Measurements from ENCODE around the gene PHPT1.
"Not testable (repeated sequence)": the region's sequence is repeated elsewhere in the genome, so short reads cannot be mapped to it uniquely, and the experiment has no call there.

The PHPT1 gene

DNA sequence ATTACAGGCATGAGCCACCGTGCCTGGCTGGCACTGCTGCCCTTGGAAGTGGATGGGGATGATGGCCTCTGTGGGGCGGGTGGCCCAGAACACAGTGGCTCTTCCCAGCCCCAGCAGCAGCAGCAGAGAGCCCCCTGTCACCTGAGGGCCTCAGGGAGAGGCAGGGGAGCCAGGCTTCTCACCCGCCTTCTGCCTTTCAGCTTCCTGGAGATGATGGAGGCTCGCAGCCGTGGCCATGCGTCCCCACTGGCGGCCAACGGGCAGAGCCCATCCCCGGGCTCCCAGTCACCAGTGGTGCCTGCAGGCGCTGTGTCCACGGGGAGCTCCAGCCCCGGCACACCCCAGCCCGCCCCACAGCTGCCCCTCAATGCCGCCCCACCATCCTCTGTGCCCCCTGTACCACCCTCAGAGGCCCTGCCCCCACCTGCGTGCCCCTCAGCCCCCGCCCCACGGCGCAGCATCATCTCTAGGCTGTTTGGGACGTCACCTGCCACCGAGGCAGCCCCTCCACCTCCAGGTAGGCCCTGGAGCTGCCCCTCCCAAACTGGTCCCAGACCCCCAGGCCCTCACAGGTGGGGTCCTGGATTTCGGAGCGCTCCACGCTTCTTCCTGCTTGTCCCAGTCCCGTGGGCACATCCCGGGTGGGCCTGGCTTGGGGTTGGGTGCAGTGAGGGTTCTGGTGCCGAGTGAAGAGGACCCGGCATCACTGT is 11.9 kb upstream of the PHPT1 start:
- no peak for DNase-seq (ENCODE audit: low read depth)

DNA sequence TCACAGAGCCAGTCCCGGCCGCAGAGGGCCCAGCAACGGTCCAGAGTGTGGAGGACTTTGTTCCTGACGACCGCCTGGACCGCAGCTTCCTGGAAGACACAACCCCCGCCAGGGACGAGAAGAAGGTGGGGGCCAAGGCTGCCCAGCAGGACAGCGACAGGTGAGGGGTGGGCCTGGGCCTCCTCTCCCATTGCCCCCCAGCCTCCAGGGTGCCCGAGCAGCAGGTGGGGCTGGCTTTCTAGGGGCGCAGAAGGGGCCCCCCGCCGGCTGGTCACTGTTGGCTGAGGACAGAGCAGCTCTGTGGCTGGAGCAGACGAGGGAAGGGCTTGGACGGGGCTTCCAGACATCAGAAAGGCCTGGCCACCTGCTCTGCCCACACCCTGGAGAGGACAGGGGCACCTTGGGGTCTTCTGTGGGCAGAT is 11.3 kb upstream of the PHPT1 start:
- not testable (repeated sequence) for DNase-seq (ENCODE audit: low read depth)

DNA sequence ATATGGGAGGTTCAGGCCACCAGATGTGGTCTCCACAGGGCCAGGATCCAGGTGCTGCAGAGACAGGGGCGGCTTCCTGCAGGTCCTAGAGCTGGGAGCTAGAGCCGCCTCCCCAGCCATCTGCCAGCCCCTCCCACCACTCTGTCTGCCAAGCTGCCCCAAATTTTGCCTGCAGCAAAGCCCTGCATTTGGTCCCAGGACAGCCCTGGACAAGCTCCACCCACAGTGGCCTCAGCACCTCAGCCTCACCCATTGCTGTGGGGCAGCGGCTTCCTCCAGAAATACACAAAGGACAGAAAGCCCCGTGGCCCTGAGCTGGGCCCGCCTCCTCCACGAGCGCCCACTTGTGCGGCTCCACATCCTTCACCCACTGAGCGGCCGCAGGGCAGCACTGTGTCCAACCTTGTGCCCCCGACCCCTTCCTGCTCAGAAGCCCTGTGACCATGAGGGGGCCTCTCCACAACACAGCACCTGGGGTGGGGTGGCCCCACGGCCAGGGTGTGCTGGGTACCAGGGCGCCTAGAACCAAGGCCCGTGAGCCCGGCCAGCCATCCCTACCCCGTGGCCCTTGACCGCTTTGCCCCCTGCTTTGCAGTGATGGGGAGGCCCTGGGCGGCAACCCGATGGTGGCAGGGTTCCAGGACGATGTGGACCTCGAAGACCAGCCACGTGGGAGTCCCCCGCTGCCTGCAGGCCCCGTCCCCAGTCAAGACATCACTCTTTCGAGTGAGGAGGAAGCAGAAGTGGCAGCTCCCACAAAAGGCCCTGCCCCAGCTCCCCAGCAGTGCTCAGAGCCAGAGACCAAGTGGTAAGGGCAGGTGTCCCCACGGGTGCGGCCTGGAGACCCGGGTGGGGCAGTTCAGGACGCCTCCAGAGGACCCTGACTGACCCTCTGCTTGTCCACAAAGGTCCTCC is 10.6 kb upstream of the PHPT1 start:
- no peak for DNase-seq (ENCODE audit: low read depth)

DNA sequence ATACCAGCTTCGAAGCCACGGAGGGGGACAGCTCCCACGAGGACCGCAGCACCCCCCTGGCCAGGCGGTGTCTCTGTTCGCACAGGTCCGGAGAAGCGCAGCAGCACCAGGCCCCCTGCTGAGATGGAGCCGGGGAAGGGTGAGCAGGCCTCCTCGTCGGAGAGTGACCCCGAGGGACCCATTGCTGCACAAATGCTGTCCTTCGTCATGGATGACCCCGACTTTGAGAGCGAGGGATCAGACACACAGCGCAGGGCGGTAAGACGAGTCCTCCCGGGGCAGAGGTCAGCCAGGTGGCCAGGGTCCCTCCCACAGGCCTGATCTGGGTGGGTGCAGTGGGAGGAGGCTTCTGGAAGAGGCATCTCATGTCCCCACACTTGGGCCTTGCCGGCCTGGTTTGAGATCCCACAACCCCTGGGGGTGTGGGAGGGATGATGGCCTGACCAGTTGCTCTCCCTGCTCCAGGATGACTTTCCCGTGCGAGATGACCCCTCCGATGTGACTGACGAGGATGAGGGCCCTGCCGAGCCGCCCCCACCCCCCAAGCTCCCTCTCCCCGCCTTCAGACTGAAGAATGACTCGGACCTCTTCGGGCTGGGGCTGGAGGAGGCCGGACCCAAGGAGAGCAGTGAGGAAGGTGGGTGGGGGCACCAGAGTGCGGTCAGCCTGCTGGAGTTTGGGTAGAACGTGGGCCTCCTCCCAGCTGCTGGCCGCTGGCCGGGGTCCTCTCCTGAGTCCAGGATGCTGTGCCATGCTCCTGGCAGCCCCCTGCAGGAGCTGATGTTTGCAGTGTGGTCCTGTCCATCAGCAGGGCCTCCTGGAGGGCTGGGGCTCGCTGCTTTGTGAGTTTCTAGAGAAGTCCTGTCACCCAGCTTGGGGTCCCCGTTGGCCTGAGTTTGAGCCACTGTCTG is 9.7 kb upstream of the PHPT1 start:
- no peak for DNase-seq (ENCODE audit: low read depth)

DNA sequence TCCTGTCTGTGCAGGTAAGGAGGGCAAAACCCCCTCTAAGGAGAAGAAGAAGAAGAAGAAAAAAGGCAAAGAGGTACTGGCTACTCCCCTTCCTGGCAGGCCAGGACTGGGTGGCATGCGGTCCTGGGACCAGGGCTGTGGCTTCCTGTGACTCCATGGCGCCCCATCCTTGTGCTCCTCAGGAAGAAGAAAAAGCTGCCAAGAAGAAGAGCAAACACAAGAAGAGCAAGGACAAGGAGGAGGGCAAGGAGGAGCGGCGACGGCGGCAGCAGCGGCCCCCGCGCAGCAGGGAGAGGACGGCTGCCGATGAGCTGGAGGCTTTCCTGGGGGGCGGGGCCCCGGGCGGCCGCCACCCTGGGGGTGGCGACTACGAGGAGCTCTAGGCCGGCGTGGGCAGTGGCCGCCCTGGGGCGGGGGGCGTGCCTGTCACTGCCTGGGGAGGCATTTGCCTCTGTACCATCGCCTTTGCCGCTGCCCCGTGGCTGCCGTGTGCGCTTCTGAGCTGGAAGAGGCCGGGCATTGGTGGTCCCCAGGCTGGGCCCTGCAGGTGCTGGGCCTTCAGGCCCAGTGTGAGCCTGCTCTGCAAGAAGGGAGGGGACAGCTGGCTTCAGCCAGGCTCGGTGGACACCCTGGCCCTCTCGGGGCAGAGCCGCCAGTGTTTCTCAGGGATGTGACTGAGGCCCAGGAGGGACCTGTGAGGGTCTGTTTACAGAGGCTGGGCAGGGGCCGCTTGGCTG is 8.9 kb upstream of the PHPT1 start:
- DNase-seq (ENCODE audit: low read depth) = no peak

DNA sequence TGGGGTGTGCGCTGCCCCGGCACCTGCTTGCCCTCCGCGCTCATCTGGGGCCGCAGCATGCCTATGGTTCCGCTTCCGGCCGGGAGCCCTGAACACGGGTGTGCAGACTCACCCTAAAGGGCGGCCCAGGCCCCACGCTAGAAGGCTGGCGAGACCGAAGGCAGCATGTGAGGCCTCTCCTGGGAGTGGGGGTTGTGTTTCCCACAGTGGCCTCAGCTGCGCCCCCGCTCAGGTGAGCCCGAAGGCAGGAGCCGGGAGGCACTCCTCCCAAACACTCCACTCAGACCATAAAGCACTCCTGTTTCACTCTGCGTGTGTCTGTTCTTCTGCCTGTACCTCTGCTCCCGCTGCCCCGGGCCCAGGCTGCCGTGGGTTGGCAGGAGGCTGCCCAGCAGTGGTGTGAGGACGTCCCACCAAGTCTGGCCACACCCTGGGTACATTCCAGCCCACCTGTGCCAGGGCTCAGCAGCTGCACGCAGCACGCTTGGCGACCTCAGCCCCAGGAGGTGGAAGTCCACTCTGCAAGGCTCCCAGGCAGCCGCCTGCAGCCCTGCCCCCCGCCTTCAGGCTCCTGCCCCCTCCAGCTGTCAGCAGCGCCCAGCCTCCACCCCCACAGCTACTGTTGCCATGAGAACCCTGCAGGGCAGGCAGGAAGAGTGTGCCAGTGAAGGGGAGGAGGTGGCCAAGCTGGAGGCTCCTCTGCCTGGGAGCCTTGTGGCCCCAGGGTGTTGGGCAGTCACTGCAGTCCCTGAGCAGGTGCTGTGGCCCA is 8.1 kb upstream of the PHPT1 start:
- DNase-seq (ENCODE audit: low read depth) = no peak

DNA sequence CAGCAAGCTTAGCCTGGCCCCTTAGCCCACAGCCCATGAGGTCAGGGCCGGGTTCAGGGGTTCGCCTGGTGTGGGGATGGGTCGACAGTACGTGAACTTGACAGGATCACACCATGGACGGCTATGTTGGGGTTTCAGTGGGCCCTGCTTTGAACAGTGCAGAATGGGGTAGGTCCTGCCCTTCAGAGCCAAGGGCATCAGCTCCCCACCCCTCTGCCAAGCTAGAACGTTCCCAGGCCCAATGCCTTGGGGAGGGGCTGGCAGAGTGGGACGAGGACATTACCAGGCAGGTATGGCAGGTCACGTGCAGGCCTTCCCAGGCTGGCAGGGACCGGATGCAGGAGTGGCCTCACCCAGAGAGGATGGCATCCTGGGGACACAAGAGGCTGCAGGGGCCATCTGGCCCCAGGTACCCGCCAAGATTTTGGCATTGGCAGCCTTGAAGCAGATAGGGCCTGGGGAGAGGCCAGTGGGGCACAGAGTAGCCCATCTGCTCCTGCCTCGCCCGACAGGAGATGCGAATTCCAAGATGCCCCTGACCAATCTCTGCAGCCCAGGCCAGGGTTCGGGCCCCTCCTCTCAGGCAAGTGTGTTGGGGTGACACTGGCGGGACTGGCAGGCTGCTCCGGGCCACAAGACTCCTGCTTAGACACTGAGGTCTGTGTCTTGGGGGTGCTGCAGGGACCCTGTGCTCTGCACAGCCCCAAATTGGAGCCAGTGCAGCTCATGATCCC is 7.4 kb upstream of the PHPT1 start:
- DNase-seq (ENCODE audit: low read depth) = not testable (repeated sequence)

DNA sequence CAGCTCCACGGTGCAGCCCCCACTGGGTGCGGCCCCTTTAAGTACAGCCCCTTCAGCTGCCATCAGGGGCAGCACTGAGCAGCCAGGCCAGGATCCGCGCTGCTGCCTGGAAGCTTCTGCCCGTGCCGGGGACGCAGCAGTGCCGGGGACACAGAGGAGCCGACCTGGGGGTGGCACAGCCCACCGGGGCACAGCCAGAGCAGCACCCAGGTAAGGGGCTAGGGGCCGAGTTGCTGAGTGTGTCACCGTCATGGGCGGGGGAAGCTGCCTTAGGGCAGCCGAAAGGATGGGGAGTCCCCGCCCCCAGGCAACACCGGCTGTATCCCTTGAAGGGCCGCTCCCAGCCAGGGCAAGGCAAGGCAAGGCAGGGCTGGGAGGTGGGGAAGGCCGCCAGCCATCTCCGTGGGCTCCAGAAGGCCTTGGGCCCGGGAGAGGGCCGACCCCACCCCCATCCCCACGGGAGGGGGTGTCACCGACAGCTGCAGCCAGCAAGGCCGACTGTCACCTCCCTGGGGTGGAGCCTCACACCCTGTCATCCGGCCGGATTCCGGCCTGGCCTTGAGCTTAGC is 6.7 kb upstream of the PHPT1 start, which contains the start of gene AJM1:
AJM1 (plus strand) TSS at position 99 of the 569 bp plus-strand sequence. CDS start 1,937 bp downstream, outside the sequence.
- not testable (repeated sequence) for DNase-seq (ENCODE audit: low read depth)

DNA sequence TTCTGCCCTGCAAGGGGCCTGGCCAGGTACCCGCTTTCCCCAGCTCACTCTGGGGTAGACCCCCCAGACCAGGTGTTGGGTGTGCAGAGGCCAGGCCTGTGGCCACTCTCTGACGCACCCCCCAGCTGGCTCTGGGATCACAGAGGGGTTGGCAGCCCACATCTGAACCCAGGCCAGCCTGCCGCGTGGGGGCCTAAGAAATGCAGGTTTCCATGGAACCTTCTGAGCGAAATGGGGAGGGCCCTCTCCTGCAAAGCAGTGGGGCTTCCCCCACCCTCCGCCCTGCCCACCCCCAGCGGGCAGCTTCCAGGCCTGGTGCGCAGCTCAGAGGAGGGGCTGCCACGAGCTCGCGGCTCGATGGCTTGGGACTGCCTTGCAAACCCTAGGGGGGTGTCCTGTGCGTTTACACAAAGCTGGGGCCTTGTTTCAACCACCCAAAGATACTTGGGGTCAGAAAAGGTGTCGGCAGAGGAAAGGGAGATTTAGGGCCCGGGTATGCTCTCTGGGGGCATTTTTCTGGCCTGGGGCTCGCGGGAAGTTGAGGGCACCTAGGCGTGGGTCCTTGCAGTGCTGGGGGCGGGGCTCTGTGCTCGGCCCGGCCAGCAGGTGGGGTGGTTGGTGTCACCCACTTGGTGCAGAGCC is 5.9 kb upstream of the PHPT1 start:
- not testable (repeated sequence) for DNase-seq (ENCODE audit: low read depth)

DNA sequence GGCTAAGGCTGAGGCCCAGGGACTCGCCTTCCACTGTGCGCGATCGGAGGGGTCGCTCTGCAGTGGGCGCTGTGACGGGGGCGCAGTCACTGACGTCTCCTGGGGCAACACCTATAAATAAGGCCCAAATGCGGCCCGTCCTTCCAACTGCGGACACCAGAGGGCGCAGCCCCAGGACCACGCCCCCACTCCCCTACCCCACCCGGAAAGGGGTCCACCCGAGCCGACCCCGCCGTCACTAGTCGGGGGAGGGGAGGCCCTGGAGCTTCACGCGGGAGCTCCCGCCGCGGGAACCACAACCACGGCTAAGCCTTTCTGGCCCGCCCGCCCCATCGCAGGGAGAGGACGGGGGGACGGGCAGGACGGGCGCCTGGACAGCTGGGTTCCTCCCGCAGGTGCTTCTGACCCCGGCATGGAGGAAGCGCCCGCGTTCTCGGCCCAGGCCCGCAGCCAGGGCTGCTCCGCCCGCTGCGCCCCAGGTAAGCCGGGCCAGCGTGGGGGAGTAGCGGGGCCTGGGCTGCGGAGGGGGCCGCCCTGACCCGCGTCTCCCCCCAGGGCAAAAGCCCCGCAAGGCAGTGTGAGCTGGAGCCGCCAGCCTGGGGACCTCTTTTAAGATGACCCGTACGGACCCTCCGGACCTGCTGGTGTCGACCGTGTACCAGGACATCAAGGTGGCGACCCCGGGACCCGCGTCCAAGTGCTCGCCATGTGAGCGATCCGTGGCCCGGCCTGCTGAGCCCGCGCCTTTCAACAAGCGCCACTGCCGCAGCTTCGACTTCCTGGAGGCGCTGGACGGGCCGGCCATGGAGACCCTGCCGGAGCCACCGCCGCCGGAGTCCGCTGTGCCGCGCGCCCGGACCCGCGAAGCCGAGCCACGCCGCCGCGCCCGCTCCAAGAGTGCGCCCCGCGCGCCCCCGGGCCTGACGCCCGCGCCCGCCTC is 5.1 kb upstream of the PHPT1 start:
- not testable (repeated sequence) for DNase-seq (ENCODE audit: low read depth)

DNA sequence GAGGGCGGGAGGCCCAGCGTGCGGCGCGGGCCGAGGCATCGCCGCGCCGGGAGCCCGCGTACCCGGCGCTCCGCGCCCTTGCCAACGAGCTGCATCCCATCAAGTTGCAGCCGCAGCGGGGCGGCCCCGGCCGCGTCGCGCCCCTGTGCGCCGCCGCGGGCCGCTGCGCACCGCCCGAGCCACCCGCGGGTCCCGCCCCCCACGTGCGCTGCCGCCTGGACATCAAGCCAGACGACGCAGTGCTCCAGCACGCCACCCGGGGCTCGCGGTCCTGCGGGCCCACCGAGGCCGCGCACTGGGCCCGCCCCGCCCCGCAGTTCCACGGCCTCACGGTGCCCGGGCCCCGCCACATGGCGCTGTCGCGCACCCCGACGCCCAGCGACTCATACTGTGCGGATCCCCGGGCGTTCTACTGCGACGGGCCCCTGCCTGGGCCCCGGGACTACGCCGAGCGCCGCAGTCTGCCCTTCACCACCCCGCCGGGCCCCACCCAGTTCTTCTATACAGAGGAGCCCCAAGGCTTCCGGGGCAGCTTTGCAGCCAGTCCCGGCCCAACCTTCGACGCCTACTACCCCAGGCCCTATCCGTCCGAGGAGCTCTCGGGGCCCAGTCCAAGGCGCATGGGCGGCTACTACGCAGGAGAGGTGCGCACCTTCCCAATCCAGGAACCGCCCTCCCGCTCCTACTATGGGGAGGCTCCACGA is 4.3 kb upstream of the PHPT1 start:
- DNase-seq (ENCODE audit: low read depth) = no peak

DNA sequence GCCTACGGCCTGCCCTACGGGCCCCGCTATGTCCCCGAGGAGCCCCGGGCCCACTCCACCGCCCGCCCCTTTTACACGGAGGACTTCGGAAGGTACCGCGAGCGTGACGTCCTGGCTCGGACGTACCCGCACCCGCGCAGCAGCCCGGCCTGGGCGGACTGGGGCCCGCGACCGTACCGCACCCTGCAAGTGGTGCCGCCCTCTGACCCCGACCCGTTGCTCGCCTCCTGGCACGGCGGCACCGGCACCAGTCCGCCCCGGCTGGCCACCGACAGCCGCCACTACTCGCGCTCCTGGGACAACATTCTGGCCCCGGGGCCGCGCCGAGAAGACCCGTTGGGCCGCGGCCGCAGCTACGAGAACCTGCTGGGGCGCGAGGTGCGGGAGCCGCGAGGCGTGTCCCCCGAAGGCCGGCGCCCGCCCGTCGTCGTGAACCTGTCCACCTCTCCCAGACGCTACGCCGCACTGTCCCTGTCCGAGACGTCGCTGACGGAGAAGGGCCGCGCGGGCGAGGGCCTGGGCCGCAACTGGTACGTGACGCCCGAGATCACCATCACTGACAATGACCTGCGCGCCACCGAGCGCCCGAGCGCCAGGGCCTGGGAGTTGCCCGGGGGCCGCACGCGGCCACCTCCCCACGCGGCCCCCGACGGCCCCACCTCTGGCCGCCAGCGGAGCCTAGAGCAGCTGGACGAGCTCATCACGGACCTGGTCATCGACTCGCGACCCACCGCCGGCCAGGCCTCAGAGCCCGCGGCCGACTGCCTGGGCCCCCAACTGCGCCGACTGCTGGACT is 3.5 kb upstream of the PHPT1 start:
- no peak for DNase-seq (ENCODE audit: low read depth)

DNA sequence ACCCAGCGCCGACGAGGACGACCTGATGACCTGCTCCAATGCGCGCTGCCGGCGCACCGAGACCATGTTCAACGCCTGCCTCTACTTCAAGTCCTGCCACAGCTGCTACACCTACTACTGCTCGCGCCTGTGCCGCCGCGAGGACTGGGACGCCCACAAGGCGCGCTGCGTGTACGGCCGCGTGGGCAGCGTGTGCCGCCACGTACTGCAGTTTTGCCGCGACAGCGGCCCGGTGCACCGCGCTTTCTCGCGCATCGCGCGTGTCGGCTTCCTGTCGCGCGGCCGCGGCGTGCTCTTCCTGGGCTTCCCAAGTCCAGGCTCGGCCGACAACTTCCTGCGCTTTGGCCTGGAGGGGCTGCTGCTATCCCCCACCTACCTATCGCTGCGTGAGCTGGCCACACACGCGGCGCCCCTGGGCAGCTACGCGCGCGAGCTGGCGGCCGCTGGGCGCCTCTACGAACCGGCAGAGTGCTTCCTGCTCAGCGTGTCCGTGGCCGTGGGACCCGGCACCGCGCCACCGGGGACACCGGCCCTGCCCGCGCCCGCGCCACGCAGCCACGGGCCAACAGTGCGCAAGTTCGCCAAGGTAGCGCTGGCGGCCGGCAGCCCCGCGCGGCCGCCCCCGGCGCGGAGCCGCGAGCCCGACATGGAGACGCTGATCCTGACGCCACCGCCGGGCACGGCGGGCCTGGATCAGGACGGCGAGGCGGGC is 2.7 kb upstream of the PHPT1 start:
- DNase-seq (ENCODE audit: low read depth) = no peak

DNA sequence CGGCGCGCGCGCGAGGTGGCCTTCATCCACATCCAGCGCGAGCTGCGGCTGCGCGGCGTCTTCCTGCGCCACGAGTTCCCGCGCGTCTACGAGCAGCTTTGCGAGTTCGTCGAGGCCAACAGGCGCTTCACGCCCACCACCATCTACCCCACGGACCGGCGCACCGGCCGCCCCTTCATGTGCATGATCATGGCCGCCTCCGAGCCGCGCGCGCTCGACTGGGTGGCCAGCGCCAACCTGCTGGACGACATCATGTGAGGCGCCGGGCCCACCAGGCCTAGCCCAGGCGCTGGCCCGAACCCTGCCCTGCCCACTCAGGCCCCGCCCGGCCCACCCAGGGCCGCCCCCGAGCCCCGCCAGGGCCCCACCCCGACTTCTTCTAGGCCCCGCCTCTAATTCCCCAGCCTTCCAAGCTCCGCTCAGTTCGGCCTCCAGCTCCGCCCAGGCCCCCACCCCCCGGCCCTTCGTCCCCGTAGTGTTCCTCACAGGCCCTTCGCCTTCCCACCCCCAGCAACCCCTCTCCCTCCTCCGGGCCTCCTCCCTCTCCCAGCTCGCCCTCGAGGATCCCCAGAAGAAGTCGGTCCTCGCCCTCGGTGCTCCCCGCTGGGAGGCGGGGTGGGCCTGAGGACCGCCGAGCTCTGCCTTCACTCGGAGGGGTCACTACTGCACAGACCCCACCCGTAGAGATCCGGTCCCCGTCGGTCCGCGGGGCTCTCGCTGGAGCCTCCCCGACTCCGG is 2.0 kb upstream of the PHPT1 start:
- peak; percentile 59 for DNase-seq (ENCODE audit: low read depth)

DNA sequence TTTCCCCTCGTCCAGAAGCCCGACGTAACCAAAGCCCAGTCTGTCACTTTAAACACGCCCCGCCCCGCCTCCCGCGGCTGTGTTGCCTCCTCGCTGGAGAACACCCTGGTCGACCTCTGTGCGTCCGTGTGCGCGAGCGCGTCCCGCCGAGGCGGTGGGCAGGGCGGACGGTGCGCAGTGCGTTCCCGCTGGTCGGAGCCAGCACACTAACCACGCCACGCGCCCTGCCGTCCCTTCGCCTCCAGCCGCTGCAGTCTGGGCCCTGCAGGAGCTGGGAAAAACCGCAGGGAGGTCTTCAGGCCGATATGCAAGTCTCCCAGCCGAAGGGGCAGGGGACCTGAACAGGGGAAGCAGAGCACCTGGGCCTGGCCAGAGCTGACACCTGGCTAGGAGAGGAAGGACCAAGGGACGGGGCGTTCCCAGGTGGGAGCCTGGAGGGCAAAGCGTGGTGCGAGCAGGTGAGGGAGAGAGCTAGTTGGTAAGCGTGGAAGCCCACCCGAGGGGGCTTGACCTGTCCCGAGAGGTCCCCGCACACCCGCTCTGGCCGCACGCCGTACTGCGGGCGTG is 1.3 kb upstream of the PHPT1 start:
- peak; percentile 70 for DNase-seq (ENCODE audit: low read depth)

All from HS-5 (cell line).